HTR-8/SVneo (cell line): ENCODE measurements around the gene LFNG.

Experiments
- DNase-seq: peaks from one replicate; pipeline ENCODE4 v3.0.0; 2011; ENCODE audit warnings: low spot score, mixed read lengths; ENCODE audit not compliant: insufficient read length
- FAIRE-seq: peaks from 2 replicates; lab custom pipeline; 2011; peaks lifted over from hg19 to GRCh38; lab: Jason Lieb, UNC

LFNG gene

DNA sequence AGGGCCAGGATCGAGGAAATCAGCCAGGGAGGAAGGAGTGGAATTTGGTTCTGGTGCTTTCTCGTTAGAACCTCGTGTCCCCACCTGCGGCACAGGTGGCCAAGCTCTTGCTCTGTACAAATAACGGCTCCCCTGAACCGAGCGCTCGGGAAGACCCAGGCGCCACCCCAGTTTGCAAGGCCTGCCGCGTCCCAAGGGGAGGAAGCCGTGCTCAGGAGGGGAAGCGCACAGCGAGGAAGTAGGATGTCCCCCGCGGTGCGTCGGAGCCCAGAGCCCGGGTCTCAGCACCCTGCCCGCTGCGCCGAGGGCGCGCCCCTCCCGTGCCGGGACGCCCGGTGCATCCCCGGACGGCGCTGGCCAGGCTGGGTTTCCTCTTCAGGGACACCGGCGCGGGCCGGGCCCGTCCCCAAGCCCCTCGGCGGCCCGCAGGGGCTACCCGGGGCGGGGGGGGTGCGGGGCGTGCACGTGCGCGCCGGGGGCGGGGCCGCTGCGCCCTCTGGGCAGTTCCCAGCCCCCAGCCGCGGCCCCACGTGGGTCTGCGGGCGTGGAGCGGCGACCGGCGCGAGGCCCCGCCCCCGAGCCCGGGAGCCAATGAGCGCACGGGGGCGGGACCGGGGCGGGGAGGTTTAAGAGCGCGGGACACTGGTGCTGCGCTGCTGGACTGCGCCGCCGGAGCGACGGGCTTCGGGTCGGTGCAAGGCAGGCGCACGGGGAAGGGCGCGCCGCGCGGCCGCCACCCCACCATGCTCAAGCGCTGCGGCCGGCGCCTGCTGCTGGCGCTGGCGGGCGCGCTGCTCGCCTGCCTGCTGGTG, at the start of gene LFNG:
Gene LFNG (plus strand): TSS at position 656 of the 812 bp plus-strand sequence. CDS start 88 bp downstream, at position 744.
- FAIRE-seq = peak; percentile 96
- DNase-seq = peak; percentile 97

DNA sequence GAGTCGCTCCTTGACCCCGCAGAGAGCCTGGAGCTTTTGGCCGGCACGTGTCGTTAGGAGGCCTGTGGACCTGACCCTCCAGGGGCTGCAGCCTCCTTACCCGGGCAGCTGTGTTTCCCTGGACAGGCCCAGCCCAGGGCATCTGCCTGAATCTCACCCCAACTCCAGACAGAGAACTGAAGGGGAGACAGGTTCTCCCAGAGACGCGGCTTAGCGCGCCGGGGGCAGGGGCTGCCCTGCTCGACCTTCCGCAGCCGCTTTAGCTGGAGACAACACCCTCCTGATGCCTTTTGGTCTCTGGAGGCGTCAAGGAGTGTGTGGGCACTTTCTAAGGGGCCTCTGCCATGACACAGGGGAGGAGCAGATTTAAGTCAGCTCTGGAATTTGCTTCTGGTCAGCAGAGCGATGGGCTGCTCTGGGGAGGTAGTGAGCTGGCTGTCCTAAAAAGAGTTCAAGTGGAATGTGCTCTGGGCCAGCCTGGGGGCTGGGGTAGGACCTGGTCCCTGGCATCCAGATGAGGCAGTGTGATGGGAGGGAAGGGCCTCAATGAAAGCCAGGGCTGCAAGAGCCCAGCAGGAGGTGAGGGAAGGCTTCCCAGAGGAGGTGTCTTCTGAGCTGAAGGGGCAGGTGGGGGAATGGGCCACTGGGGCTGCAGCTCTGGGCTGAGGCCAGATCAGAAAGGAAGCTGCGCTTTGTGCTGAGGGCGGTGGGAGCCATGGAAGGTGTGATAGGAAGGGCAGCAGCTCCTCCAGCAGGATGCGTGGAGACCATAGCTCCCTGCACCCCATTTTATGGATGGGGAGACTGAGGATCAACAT, 49.2 kb upstream of the LFNG start:
- FAIRE-seq = no peak

GRCh38 chr7:2471022-2471329, 48.6 kb upstream of the LFNG start:
- FAIRE-seq (no peak), DNase-seq (no peak)

More for the DNA sequence above, 49.2 kb upstream of the LFNG start:
- no peak for DNase-seq

DNA sequence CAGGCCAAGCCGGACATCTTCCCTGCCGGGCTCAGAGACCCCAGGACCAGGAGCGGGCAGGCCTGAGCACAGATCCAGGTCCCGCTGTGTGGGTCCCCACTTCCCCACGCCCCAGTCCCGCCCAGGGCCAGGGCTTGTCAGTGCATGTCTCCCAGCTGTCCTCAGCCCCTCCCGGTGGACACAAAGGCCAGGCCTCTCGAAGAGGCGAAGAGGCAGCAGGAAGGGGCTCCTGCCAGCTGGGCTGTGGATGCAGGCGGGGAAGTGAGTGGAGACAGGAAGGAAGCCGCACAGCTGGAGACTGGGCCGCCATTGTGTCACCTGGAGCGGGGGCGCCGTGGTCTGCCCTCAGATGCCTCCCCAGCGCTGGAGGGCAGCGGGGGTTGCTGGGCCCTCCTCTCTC, 48.2 kb upstream of the LFNG start:
- FAIRE-seq = no peak
- no peak for DNase-seq

DNA sequence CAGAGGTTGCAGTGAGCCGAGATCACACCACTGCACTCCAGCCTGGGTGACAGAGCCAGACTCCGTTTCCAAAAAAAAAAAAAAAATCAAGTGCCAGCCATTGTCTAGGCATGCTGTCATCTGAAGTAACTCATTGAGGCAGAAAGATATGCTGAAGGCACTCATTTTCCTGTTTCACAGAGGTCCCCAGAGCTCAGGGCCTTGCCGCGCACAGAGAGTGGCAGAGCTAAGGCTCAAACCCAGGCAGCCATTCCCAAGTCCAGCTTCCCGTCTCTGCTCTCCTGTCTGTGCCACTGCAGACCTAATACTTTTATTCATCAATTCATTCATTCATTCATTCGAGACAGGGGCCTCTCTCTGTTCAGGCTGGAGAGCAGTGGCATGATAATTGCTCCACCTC, 46.8 kb upstream of the LFNG start:
- DNase-seq (no peak), FAIRE-seq (no peak)

DNA sequence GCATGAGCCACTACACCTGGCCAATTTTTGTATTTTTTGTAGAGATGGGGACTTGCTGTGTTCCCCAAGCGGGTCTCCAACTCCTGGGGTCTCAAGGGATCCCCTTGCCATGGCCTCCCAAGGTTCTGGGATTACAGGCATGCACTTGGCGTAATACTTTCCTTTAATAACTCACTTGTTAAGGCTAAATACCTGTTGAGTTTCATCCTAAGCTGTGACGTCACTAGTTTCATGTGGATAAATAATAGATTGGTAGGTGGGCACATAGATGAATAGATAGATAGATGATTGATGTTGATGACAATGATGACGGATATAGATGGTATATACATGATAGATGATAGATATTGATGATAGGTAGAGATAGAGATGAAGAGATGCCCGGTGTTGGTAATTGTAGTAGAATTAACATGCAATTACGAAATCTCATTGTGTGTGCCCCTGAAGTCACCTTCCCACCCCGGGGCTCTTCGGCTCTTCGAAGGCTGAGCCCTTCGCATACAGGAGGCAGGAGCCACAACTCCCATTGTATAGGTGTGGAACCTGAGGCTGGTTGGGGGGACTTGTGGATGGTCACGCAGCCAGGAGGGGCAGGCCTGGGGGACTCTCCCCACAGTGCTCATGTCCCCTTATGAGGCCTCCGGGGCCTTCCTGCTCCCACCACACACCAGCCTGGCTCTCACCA, 45.9 kb upstream of the LFNG start:
- no peak for DNase-seq
- no peak for FAIRE-seq

- DNase-seq = no peak
- no peak for FAIRE-seq
Measured at GRCh38 chr7:2474224-2474623, 45.4 kb upstream of the LFNG start.

DNA sequence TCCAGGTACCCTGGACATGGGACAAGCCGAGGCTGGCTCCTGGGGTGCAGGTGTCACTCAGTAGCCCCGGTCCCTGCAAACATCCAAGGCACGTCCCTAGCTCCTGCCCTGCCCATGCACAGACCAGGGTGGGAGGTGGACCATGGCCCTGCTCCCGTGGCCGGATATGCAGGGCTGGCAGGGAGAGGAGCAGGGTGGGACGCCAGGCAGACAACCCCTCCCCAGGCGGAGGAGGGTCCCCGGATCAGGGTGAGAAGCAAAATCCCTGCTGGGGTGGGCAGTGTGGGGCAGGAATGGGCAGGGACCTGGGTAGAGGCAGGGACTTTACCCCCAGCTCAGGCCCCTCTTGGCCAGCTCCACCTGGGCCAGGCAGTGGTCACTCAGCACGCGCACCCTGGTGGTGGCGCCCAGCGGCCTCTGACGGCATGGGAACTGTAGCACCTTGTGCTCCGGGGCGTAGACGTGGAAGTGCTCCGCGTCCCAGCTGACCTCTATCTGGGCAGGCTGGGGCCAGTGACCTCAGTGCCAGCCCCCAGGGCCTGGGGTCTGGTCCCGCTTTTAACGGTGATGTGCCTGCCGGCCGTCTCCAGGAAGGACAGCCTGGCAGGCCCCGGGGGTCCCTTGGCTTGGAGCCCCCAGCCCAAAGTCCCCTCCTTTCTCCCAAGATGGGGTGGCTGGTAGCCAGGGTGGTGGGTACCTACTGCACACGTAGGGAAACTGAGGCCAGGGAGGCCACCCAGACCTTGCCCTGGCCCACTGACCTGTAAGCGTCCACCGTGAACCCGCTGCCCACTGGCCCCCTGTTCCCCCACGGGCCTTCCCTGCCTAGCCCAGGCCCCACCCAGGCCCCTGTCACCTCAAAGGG, 44.5 kb upstream of the LFNG start:
- DNase-seq (no peak), FAIRE-seq (no peak)

DNA sequence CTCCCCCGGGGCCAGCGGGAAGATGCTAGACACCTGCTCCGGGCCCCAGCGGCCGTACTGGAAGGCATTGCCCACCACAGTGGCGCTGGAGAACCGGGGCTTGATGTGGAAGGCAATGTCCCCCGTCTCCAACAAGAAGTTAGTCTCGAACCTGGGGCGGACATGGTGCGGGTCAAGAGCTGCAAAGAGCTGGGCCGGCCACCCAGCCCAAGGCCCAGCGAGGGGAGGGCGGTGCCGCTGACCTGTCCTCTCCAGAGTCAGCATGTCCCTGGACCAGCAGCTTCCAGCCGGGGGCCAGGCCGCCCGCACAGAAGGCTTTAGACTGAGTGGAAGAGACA, 43.9 kb upstream of the LFNG start:
- FAIRE-seq (no peak), DNase-seq (no peak)

GRCh38 chr7:2476298-2476697, 43.3 kb upstream of the LFNG start, which contains the start of gene GRIFIN:
TSS of gene GRIFIN (minus strand) at chr7:2476398. CDS start at chr7:2476383, 15 bp downstream.
- no peak for FAIRE-seq
- no peak for DNase-seq

GRCh38 chr7:2476776-2477446, 42.7 kb upstream of the LFNG start:
- no peak for DNase-seq
- peak; percentile 57 for FAIRE-seq

DNA sequence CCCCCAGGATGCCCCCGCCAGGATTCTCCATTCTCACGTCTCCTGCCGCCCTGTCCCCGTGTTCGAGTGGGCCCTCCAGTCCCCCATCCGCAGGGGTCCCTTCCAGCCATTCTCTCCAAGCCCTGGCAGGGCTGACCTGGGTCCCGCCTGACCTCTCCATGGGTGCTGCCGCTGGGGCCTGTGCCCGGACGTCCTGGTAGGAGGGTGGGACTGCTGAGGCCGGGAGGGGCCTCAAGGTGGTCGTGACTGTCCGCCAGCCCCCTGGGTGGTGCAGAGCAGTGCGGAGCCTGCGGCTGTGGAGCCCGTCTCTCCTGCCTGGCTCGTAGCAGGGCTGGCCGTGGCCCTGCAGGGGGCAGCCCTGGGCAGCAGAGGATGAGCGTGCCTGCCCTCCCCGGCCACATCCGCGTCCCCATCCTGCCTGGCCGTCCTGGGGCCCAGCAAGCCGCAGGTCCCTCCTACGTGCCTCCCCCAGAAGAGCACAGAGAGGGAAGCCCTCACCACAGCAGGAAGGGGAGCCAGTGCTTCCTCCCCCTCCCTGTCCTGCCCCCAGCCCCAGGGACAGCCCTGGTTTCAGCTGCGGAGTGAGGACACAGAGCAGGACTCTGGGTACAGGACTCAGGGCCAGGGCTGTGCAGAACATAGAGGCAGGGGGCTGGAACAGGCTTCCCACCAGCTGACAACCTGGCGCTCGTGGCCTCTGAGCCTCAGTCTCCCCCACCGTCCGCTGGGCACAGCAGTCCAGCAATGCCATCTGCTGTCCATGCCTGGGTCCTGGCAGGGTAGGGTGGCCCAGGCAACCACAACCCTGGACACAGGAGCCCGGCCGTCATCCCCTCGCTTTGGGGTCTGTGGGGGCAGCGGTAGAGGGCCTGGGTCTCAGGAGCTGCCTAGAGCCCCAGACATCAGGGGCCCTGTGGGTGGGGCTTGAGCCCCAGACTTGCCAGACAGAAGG, 41.9 kb upstream of the LFNG start:
- peak; percentile 98 for FAIRE-seq
- peak; percentile 95 for DNase-seq

GRCh38 chr7:2478399-2478785, 41.2 kb upstream of the LFNG start:
- no peak for DNase-seq
- no peak for FAIRE-seq

GRCh38 chr7:2478800-2479199, 40.8 kb upstream of the LFNG start:
- DNase-seq (no peak), FAIRE-seq (no peak)

DNA sequence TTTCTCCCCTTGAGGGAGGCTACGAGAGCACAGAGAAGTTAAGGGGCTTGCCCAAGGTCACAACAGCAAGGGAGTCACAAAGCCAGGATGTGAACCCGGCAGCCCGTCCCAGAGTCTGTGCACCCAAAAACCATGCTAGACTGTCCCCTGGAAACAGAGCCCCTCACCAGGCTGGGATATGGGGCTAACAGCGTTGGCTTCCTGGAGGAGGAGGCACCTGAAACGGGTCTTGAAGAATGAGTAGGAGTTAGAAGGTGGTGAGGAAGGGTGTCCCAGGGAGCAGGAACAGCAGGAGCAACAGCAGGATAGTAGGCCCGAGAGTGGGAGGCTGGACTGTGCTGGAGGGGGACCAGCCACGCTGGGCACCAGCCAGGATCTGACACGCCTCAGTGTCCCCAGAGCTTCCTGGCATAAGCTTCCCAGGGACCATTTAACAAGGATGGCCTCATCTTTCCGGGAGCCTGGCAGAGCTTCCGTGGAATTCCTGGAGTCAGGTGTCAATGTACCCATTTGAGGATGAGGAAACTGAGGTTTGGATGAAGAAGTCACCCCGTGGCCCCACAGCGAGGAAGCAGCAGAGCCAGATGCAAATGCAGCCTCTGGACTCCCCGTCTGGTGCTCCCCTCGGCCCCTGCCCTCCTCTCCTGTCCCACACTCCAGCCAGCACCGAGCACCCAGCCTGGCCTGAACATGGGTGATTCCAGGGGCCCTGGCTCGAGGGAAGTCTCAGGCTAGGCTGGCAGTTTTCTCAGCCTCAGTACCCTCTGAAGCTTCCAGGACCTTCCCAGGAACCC, 40.1 kb upstream of the LFNG start:
- no peak for FAIRE-seq

GRCh38 chr7:2480070-2480408, 39.5 kb upstream of the LFNG start:
- DNase-seq (no peak), FAIRE-seq (no peak)

More for the DNA sequence above, 40.1 kb upstream of the LFNG start:
- DNase-seq = no peak

DNA sequence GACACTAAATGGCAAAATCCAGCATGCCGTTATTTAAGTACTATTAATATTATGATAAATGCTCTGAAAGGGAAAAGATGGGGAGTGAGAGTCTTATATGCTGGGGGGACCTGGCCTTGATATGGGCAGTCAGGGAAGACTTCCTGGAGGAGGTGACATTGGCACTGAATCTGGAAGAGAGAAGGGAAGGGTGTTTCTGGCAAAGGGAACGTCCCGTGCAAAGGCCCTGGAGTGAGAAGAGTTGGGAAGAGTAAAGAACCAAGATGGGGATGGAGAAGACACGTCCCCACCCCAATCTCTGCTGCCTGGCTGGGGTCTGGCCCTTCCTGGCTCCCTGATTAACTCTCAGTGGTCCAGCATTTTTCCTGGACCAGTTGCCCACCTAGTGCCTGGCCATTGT, 38.4 kb upstream of the LFNG start:
- DNase-seq (no peak), FAIRE-seq (no peak)
